HUDEP-2 (cell line): Measurements from ENCODE around the gene CDC25C.

ENCODE experiments used
- DNase-seq, 76 experiments: peaks; one replicate each; lab custom pipeline; 2025; ENCODE audit not compliant: unreplicated experiment in 76 of 76; lab: John Stamatoyannopoulos, UW

CDC25C gene

GRCh38 chr5:138240650-138241385 lies 90.8 kb downstream of the CDC25C start:
- DNase-seq = no peak

DNA sequence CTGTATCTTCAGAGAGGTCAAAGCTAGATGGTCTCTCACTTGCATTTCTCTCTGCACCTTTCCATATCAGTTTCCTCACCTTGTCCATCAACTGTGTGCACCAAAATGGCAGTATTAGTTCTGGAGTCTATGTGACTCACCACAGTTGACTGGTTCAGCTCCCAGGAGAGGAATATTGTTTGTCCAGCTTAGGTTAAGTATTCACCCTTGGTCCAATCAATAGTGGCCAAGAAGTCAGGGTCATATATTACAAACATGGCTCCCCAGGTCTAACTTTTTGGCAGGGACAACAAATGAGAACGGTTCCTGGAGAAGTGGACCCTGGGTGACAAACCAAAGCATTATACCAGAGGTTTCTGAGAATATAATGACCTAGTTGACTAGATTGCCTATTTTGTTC lies 93.6 kb downstream of the CDC25C start:
- no peak for DNase-seq
